NCI-H526 (cell line): Measurements from ENCODE around the gene CLK3.
"Not testable (repeated sequence)": the region's sequence is repeated elsewhere in the genome, so short reads cannot be mapped to it uniquely, and the experiment has no call there.

Experiments
- DNase-seq, 2 experiments: peaks; one replicate each; lab custom pipeline; 2025; lab: John Stamatoyannopoulos, UW

Gene CLK3

GRCh38 chr15:74620636-74621545, 5.3 kb downstream of the CLK3 start:
- DNase-seq, result peak; percentile 57 to 83

- DNase-seq, result no peak
Observed at GRCh38 chr15:74621546-74621920, 5.9 kb downstream of the CLK3 start.

GRCh38 chr15:74621936-74622335, 6.3 kb downstream of the CLK3 start:
- no peak for DNase-seq

- DNase-seq, result no peak
Observed at GRCh38 chr15:74622758-74623157, 7.1 kb downstream of the CLK3 start.

GRCh38 chr15:74624020-74624602, 8.5 kb downstream of the CLK3 start:
- no peak for DNase-seq

- DNase-seq, result no peak
Observed at GRCh38 chr15:74625693-74626092, 10.1 kb downstream of the CLK3 start.

GRCh38 chr15:74626336-74626735, 10.7 kb downstream of the CLK3 start:
- DNase-seq, result no peak

- DNase-seq, result no peak
Observed at GRCh38 chr15:74626752-74627692, 11.4 kb downstream of the CLK3 start.

- no peak for DNase-seq
Observed at GRCh38 chr15:74627766-74628165, 12.1 kb downstream of the CLK3 start.

- no peak for DNase-seq
Observed at GRCh38 chr15:74628199-74628598, 12.6 kb downstream of the CLK3 start.

- DNase-seq, result no peak
Observed at GRCh38 chr15:74628949-74629348, 13.3 kb downstream of the CLK3 start.

- DNase-seq, result not testable (repeated sequence)
Observed at GRCh38 chr15:74629696-74630095, 14.1 kb downstream of the CLK3 start.

GRCh38 chr15:74630284-74631086, 14.8 kb downstream of the CLK3 start:
- no peak for DNase-seq

- DNase-seq, result no peak
Observed at GRCh38 chr15:74631087-74631385, 15.4 kb downstream of the CLK3 start.

- DNase-seq, result no peak
Observed at GRCh38 chr15:74631408-74631807, 15.8 kb downstream of the CLK3 start.

GRCh38 chr15:74631935-74632560, 16.4 kb downstream of the CLK3 start:
- peak in 1 of 2 experiments; percentile 64 for DNase-seq

- DNase-seq, result no peak
Observed at GRCh38 chr15:74632601-74633000, 17.0 kb downstream of the CLK3 start.

- no peak for DNase-seq
Observed at GRCh38 chr15:74633781-74634180, 18.1 kb downstream of the CLK3 start.

GRCh38 chr15:74635228-74635627, 19.6 kb downstream of the CLK3 start:
- DNase-seq, result peak; percentile 22 to 72

GRCh38 chr15:74636984-74637383, 21.3 kb downstream of the CLK3 start:
- DNase-seq, result no peak

GRCh38 chr15:74641151-74641550, 25.5 kb downstream of the CLK3 start:
- DNase-seq, result no peak
